Caco-2 (cell line): Measurements from ENCODE around the gene KRT35. TPM values are rescaled to one million over a fixed set of nuclear protein-coding genes. Genes with fewer than 3 reads are reported as not detected.

ENCODE experiments used
- BruUV-seq: library from RNA; stranded (reverse); fragments of 400-500 nt; replicated peaks from 2 replicates; lab custom pipeline; 2021; lab: Mats Ljungman, UMichigan
- CTCF ChIA-PET: fragments of 300-600 bp; sonication (Branson Sonifier 250); formaldehyde crosslinking; loops from one replicate; lab custom pipeline; 2022; ENCODE audit warnings: antibody characterized with exemption; lab: Charles Lee
- POLR2A ChIA-PET: fragments of 300-600 bp; sonication (Branson Sonifier 250); formaldehyde crosslinking; loops from one replicate; lab custom pipeline; 2022; ENCODE audit warnings: antibody characterized with exemption; lab: Charles Lee
- DNase-seq, 2 experiments: peaks; one replicate each; pipeline versions ENCODE4 v3.0.0 to v3.0.0-alpha.2; 2020 to 2022
- H3K27me3 ChIP-seq: replicated peaks from 2 replicates; pipeline ENCODE4 v1.6.0; 2011; ENCODE audit warnings: low read length; ENCODE audit not compliant: control insufficient read depth, insufficient read depth
- H3K36me3 ChIP-seq: 2 replicates; pipeline ENCODE4 v1.5.1; 2011; ENCODE audit warnings: low read length; ENCODE audit not compliant: control insufficient read depth, insufficient read depth
- H3K4me1 ChIP-seq: fragments of 250-450 bp; sonication (Bioruptor Pico); 2 replicates; pipeline ENCODE4 v1.5.1; 2020; ENCODE audit warnings: mild to moderate bottlenecking
- H3K4me3 ChIP-seq: 2 replicates; pipeline ENCODE4 v1.5.1; 2011; ENCODE audit warnings: low read depth, mild to moderate bottlenecking, control low read depth, low read length
- H3K9me3 ChIP-seq: fragments of 250-450 bp; sonication (Bioruptor Pico); 2 replicates; pipeline ENCODE4 v1.5.1; 2020; ENCODE audit warnings: mild to moderate bottlenecking, moderate library complexity
- H3K27ac Mint-ChIP-seq: one replicate; pipeline ENCODE4 v1.8.0; 2022; ENCODE audit warnings: mixed read lengths; ENCODE audit not compliant: unreplicated experiment
- H3K27me3 Mint-ChIP-seq: one replicate; pipeline ENCODE4 v1.8.0; 2022; ENCODE audit warnings: mixed read lengths; ENCODE audit not compliant: insufficient read depth, unreplicated experiment
- H3K36me3 Mint-ChIP-seq: one replicate; pipeline ENCODE4 v1.8.0; 2022; ENCODE audit warnings: mild to moderate bottlenecking, mixed read lengths; ENCODE audit not compliant: insufficient read depth, unreplicated experiment
- H3K4me1 Mint-ChIP-seq: one replicate; pipeline ENCODE4 v1.8.0; 2022; ENCODE audit warnings: low read depth, mixed read lengths; ENCODE audit not compliant: unreplicated experiment
- H3K4me3 Mint-ChIP-seq: one replicate; pipeline ENCODE4 v1.8.0; 2022; ENCODE audit warnings: mild to moderate bottlenecking, moderate library complexity, mixed read lengths; ENCODE audit not compliant: unreplicated experiment
- H3K9me3 Mint-ChIP-seq: one replicate; pipeline ENCODE4 v1.8.0; 2022; ENCODE audit warnings: mixed read lengths; ENCODE audit not compliant: unreplicated experiment
- CTCF ChIP-seq, 2 experiments: fragments of 200-600 bp in 1 of 2; IDR thresholded peaks; 1 replicate in 1 of 2; 2 replicates in 1 of 2; pipeline versions ENCODE4 v1.5.1 to v1.8.0; 2011 to 2022; ENCODE audit warnings: antibody characterized with exemption in 1 of 2, control low read depth in 1 of 2, inconsistent platforms in 1 of 2, low read depth in 1 of 2, low read length in 1 of 2, mild to moderate bottlenecking in 1 of 2, moderate library complexity in 1 of 2; ENCODE audit not compliant: insufficient read depth in 1 of 2, severe bottlenecking in 1 of 2, unreplicated experiment in 1 of 2
- intact Hi-C: fragments of 100-400 bp; cut with micrococcal nuclease; formaldehyde crosslinking; loops from one replicate; pipeline ENCODE4 v1.10.0; 2022; ENCODE audit not compliant: unreplicated experiment
- total RNA-seq: library from RNA; stranded (reverse); gene quantifications from 2 replicates; pipeline ENCODE4 v1.2.3, GENCODE V29; 2022

Gene KRT35
- total RNA-seq, 1 experiment from 2014 or later, result not detected

DNA sequence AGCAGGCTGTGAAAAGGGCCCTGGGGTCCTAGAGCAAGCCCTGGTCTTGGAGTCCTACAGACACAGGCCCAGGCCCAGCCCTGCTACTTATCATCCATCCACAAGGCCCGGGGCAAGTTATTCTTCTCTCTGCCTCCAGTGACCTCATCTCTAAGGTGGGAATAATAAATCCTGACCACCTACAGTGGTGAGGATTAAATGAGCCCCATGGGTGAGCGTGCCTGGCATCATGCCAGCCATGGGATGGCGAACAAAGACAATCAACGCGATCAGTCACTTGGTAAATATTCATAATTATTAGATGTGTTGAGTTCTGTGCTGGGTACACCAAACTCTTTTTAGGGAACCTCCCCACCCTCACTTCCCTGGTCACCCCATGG lies 32.2 kb upstream of the KRT35 start:
- H3K27me3 Mint-ChIP-seq, result no peaks in the 10 kb centered on the region
- no peaks in the 10 kb centered on the region for H3K9me3 Mint-ChIP-seq
- ChIA-PET POLR2A (interaction anchor here (0.6 to 0.8 kb wide), 2 partner anchors 9 to 79 kb away, joined by 3 read pairs; no protein-coding TSS in a partner anchor), CTCF (interaction anchor here (1.4 to 1.6 kb wide), 2 partner anchors 36 to 150 kb away, joined by 3 to 4 read pairs; no protein-coding TSS in a partner anchor)
- no peak overlapping the region for H3K4me3 ChIP-seq
- no peaks in the 10 kb centered on the region for H3K36me3 Mint-ChIP-seq
- no peak overlapping the region for H3K4me3 Mint-ChIP-seq
- peaks cover 24% of the 10 kb centered on the region for H3K4me1 ChIP-seq
- H3K27ac Mint-ChIP-seq, result no peak overlapping the region
- intact Hi-C loops, result no loop called here
- TF ChIP-seq CTCF (IDR thresholded peaks at IDR 0.05; ENCODE audit: insufficient read depth in 1 of 2, low read depth in 1 of 2, low read length in 1 of 2, severe bottlenecking in 1 of 2, unreplicated experiment in 1 of 2), result no peak
- BruUV-seq, result no TSS peak
- peaks cover 18% of the 10 kb centered on the region for H3K4me1 Mint-ChIP-seq
- no peak for DNase-seq
- H3K27me3 ChIP-seq, result no peaks in the 10 kb centered on the region
- no peaks in the 10 kb centered on the region for H3K36me3 ChIP-seq
- no peaks in the 10 kb centered on the region for H3K9me3 ChIP-seq

- no peak overlapping the region for H3K4me3 Mint-ChIP-seq
- POLR2A ChIA-PET, result interaction anchor here (0.8 kb wide), 1 partner anchor 10 kb away, joined by 3 read pairs; no protein-coding TSS in a partner anchor
Observed at GRCh38 chr17:41512546-41513167, 31.7 kb upstream of the KRT35 start.

DNA sequence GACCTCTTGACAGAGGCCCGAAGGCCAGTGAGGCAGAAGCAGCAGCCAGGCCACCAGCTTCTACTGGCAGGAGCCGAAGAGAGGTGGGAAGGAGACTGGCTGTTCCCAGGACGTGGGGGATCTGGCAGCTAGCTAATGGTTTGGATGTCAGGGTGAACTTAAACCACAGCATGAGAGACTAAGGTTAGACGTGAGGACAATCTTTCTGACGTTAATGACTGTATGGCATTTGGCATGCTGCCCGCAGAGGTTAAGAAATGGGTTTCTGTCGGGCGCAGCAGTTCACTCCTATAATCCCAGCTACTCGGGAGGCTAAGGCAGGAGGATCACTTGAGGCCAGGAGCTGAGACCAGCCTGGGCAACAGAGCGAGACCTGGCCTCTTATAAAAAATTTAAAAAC lies 30.8 kb upstream of the KRT35 start:
- intact Hi-C loops, result no loop called here

More at GRCh38 chr17:41512546-41513167, 31.7 kb upstream of the KRT35 start:
- Mint-ChIP-seq H3K27me3 (no peaks in the 10 kb centered on the region), H3K27ac (no peak overlapping the region), H3K9me3 (no peaks in the 10 kb centered on the region), H3K36me3 (peaks cover 1% of the 10 kb centered on the region), H3K4me1 (peaks cover 18% of the 10 kb centered on the region)
- Histone ChIP-seq H3K4me1 (peaks cover 28% of the 10 kb centered on the region), H3K9me3 (no peaks in the 10 kb centered on the region), H3K27me3 (no peaks in the 10 kb centered on the region), H3K36me3 (no peaks in the 10 kb centered on the region), H3K4me3 (no peak overlapping the region)
- DNase-seq, result no peak
- intact Hi-C loops, result no loop called here
- no TSS peak for BruUV-seq
- no peak for TF ChIP-seq CTCF (IDR thresholded peaks at IDR 0.05; ENCODE audit: insufficient read depth in 1 of 2, low read depth in 1 of 2, low read length in 1 of 2, severe bottlenecking in 1 of 2, unreplicated experiment in 1 of 2)
- CTCF ChIA-PET, result no interaction called here

More for the DNA sequence above, 30.8 kb upstream of the KRT35 start:
- no peak for DNase-seq
- H3K27me3 ChIP-seq, result no peaks in the 10 kb centered on the region
- Mint-ChIP-seq H3K4me1 (peaks cover 19% of the 10 kb centered on the region), H3K36me3 (peaks cover 6% of the 10 kb centered on the region), H3K4me3 (no peak overlapping the region), H3K27ac (no peak overlapping the region), H3K9me3 (no peaks in the 10 kb centered on the region), H3K27me3 (no peaks in the 10 kb centered on the region)
- H3K36me3 ChIP-seq, result no peaks in the 10 kb centered on the region
- no peak overlapping the region for H3K4me3 ChIP-seq
- H3K9me3 ChIP-seq, result no peaks in the 10 kb centered on the region
- no TSS peak for BruUV-seq
- ChIA-PET CTCF (no interaction called here), POLR2A (no interaction called here)
- TF ChIP-seq CTCF (IDR thresholded peaks at IDR 0.05; ENCODE audit: insufficient read depth in 1 of 2, low read depth in 1 of 2, low read length in 1 of 2, severe bottlenecking in 1 of 2, unreplicated experiment in 1 of 2), result no peak
- H3K4me1 ChIP-seq, result peaks cover 38% of the 10 kb centered on the region
